ENCODE measurements around the gene IRF2BPL. TPM values are rescaled to one million over a fixed set of nuclear protein-coding genes. Genes with fewer than 3 reads are reported as not detected.

Gene IRF2BPL
- total and polyA plus RNA-seq, 9 of the 15 experiments (the other 6 are each of a cell fraction or from before 2014, with no cell fraction given), result 0.52 to 21.6 (median 2.5) TPM

DNA sequence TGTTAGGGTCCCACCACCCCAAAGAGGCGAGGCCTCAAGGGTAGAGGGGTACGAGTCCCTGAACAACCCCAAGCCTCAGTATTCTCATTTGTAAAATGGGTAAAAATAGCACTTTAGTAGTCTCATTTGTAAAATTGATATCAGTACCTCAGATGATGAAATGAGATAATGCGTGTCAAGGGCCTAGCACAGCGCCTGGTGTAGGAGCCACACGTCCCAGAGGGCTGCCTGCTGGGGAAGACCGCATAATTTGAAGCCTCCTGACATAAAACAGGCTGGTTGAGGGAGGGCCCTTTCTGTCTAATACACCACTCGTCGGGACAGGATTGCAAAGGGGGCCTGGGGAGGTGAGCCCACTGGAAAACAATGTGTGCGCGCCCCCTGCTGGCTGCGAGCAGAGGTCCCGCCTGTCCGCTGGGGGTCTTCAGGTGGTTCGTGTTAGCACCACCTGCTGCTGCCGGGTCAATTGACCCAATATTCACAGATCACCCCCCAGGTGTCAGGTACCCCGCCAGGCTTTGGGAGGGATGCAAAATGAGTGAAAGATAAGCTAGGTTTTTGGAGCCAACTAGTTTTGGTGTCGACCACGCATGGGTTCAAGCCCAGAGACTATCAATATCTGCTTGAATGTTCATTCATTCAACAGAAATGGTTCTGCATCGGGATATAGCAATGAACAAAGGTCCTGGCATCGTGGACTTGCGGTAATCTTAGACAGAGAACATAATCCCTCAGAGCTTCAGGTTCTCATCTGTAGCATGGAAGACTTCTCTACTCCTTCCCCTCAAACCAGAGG lies 24.7 kb upstream of the IRF2BPL start (continued):
- TF ChIP-seq ETV5 (CRISPR knock-in tag; IDR thresholded peaks at IDR 0.05; ENCODE audit: low read depth) (no peak), POLR3A (IDR thresholded peaks at IDR 0.05; ENCODE audit: borderline replicate concordance, extremely low read depth, insufficient read depth, insufficient read length) (no peak), SPI1 (IDR thresholded peaks at IDR 0.05; ENCODE audit: borderline replicate concordance, low read depth, low read length) (no peak), MEF2A (IDR thresholded peaks at IDR 0.05; ENCODE audit: control insufficient read depth, low read depth, low read length) (no peak), NR2F6 (CRISPR knock-in tag; IDR thresholded peaks at IDR 0.05) (no peak), CC2D1A (IDR thresholded peaks at IDR 0.05) (peak; percentile 85), POLR2AphosphoS5 (IDR thresholded peaks at IDR 0.05; ENCODE audit: control insufficient read depth, insufficient read depth, low read depth, low read length) (no peak), SUPT5H (IDR thresholded peaks at IDR 0.05) (no peak), RCOR1 (IDR thresholded peaks at IDR 0.05; ENCODE audit: borderline replicate concordance in 1 of 2, low read depth in 2 of 2, low read length in 2 of 2) (0 out of 4 replicates have a peak, but pooled peaks of 1 of the 2 experiments have one; percentile 30), RBM25 (IDR thresholded peaks at IDR 0.05; ENCODE audit: low read depth, low read length, severe bottlenecking) (peak; percentile 50), NCOA2 (IDR thresholded peaks at IDR 0.05; ENCODE audit: partially characterized antibody in 2 of 2) (no peak), ELF2 (CRISPR knock-in tag; IDR thresholded peaks at IDR 0.05) (no peak), ZNF717 (CRISPR knock-in tag; IDR thresholded peaks at IDR 0.05) (no peak), CTBP1 (IDR thresholded peaks at IDR 0.05; ENCODE audit: borderline replicate concordance) (0 out of 2 replicates have a peak, but pooled peaks have one; percentile 24), CREB1 (IDR thresholded peaks at IDR 0.05) (no peak), CREB1 (CRISPR knock-in tag; IDR thresholded peaks at IDR 0.05) (no peak)
- TF ChIP-seq, protein P1, sequence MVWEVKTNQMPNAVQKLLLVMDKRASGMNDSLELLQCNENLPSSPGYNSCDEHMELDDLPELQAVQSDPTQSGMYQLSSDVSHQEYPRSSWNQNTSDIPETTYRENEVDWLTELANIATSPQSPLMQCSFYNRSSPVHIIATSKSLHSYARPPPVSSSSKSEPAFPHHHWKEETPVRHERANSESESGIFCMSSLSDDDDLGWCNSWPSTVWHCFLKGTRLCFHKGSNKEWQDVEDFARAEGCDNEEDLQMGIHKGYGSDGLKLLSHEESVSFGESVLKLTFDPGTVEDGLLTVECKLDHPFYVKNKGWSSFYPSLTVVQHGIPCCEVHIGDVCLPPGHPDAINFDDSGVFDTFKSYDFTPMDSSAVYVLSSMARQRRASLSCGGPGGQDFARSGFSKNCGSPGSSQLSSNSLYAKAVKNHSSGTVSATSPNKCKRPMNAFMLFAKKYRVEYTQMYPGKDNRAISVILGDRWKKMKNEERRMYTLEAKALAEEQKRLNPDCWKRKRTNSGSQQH (CRISPR knock-in tag; IDR thresholded peaks at IDR 0.05), result no peak
- TF ChIP-seq, protein P2, sequence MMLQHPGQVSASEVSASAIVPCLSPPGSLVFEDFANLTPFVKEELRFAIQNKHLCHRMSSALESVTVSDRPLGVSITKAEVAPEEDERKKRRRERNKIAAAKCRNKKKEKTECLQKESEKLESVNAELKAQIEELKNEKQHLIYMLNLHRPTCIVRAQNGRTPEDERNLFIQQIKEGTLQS (IDR thresholded peaks at IDR 0.05), result peak; percentile 19; the same call in 1 of the 2 replicates
- TF ChIP-seq, protein P2 (CRISPR knock-in tag; conservative IDR thresholded peaks at IDR 0.05), result no peak
- TF ChIP-seq, protein P3, sequence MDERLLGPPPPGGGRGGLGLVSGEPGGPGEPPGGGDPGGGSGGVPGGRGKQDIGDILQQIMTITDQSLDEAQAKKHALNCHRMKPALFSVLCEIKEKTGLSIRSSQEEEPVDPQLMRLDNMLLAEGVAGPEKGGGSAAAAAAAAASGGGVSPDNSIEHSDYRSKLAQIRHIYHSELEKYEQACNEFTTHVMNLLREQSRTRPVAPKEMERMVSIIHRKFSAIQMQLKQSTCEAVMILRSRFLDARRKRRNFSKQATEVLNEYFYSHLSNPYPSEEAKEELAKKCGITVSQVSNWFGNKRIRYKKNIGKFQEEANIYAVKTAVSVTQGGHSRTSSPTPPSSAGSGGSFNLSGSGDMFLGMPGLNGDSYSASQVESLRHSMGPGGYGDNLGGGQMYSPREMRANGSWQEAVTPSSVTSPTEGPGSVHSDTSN (CRISPR knock-in tag; IDR thresholded peaks at IDR 0.05; ENCODE audit: low read depth), result no peak
- TF ChIP-seq, protein P3 (tag; conservative IDR thresholded peaks at IDR 0.05; ENCODE audit: low read depth), result no peak

Measured in K562 (cell line).